Stimulated activated CD8-positive, alpha-beta memory T cell treated with anti-CD3 and anti-CD28 coated beads, Interleukin-7, amount 100 ng/mL, for 1 hour (primary cell): Measurements from ENCODE around the gene TBC1D17.
A peak's percentile ranks its signal among the peaks of the same experiment; 100 is the strongest.
"Not testable (repeated sequence)": the region's sequence is repeated elsewhere in the genome, so short reads cannot be mapped to it uniquely, and the experiment has no call there.

Experiments
- DNase-seq, 2 donors: peaks; one replicate each; pipeline ENCODE4 v3.0.0-alpha.2; 2020; ENCODE audit warnings: low read depth in 2 of 2

The TBC1D17 gene

DNA sequence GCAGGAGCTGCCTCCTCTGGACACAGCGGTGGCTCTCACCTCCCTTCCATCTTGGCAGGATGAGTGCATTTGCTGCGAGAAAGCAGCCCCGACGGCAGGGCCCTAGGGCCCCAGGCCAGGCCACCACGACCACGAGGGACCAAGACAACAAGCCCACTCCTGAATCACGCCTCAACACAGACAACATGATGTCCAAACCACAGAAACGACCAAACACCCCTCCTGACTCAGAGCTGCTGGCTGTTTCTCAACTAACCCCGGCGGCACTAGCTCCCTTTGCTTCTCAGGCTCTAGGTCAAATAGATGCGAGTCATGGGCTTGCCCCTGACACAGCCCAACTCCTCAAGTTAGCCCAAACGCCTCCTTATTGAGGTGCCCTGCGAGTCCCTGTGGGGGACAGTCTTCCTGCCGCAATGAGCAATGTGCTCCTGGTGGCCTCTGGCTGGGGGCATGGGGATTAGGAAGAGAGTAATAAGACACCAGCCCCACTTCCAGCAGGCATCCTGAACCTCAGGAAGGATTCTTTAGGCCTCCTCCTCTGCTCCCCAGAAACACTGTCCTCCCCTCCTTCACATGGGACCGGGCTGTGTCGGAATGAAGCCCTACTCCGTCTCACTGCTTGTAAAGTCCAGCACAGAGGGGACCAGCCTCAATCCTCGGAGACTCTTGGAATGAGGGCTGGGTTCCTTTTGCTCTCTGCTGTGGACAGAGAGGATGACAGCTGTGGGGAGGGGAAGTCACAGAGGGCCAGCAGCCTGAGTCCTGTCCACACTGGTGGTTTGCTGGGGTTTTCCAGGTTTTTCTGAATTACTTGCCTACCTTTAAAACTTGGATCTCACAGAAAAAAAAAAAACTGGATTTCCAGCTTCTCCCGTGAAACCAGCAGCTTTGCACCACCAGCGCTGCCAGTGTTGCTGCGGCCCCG lies 44.6 kb downstream of the TBC1D17 start:
- DNase-seq = no peak

DNA sequence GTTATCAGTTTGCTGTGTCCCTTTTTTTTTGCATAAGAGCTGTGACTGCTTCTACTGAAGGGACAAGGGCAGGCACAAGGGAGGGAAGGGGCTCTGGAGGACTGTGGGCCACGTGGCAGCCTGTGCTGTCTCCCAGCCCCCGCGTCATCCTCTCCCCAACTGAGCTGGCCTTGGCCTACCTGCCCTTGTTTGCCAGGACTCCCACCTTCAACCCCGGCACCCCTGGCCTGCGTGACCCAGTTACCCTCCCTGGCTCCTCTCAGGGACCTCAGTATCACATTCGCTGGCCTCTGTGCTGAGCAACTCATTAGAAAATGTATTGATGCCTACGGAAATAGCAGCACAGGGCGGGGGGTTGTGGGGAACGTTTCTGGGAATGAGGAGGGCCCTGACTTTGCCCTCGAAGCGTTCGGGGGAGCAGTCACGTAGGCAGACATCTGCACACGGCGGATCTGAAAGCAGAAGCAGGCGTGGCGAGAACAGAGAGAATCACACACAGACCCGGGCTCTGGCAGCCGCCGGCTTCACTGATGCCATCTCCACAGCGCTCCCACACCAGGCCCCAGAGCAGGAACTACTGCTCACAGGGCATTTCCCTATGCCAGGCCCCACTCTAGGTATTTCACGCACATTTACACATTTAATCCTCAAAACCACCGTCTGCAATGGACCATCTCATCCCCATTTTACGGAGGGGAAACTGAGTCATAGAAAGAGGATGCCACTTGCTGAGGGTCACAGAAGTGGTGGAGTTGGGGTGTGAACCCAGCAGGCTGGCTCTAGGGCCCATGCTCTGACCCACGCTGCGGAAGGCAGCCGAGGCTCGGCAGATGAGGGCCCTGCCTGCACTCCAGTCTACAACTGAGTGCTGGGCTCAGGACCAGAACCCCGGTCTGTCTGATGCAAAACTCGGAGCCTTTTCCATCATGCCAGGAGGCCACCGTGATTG lies 45.8 kb downstream of the TBC1D17 start:
- no peak for DNase-seq

DNA sequence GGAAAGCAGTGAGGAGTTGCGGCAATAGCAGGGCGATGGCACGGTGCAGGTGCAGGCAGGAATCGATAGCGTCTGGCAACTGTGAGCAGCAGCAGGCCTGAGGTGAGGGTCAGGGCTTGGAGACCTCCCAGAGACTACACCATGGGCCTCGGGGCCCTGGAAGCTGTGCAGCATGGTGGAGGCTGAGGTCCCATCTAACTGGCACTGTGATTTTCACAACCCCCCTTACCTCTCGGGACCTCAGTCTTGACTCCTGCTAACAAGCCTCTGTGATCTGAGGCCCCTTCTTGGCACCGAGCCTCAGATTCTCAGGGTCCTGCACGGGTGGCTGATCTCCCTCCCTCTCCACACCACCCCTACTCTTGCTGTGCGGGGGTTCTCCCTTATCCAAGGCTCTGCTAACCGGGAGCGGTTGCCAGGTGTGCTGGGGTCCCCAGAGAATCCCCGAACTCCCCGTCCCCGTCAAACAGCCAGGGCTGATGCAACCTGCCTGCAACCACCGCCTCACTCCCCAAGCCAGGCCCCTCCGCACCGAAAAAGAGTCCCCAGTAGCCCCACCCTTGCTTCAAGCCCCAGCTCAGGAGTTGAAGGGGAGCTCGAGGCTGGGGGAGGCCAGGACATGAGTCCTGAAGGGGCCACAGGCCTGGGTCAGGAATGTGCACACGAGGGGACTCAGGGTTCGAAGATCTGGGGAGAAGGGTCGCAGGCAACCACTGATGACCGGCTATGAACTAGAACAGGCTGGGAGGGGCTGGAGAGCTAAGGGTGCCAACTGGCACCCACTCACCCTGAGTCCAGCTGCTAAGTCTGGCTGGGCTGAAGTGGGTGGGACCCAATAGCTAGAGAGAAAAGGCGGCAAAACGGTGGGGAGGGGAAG lies 46.7 kb downstream of the TBC1D17 start:
- no peak for DNase-seq

DNA sequence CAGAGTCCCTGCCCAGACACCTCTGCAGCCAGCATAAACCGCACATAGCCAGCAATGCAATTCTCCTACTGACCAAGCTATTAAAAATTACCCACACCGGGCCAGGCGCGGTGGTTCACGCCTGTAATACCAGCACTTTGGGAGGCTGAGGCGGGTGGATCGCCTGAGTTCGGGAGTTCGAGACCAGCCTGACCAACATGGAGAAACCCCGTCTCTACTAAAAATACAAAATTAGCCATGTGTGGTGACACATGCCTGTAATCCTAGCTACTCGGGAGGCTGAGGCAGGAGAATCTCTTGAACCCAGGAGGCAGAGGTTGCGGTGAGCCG lies 47.3 kb downstream of the TBC1D17 start:
- DNase-seq = not testable (repeated sequence)

DNA sequence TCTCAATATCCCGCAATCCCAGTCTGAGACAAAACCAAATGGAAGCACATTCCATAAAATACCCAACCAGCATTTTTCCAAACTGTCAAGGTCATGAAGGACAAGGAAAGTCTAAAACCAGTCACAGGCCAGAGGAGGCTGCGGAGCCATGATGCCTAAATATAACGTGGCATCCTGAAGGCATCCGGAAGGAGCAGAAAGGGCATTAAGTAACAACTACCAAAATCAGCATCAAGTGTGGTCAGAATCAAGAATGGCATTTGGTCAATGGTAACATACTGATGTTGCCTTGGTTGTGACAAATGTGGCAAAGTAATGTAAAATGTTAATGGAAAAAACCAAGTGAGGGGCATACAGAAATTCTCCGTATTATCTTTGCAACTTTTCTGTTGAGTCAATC lies 48.0 kb downstream of the TBC1D17 start:
- DNase-seq = no peak

DNA sequence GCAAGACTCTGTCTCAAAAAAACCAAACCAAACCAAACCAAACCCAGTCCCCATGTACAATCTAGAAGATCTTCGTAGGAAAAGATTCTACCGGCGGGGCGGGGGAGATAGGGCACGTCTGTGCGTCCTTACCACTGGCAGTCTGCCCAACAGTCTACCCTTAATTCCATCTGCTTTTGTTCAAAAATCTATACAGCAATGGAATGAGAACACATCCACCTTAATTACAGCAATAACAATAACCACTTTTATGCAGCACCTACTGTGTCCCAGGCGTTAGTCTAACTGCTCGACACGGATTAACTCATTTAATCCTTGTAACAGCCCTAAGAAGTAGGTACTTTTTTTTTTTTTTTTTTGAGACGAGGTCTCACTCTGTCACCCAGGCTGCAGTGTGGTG lies 49.0 kb downstream of the TBC1D17 start:
- DNase-seq = no peak

DNA sequence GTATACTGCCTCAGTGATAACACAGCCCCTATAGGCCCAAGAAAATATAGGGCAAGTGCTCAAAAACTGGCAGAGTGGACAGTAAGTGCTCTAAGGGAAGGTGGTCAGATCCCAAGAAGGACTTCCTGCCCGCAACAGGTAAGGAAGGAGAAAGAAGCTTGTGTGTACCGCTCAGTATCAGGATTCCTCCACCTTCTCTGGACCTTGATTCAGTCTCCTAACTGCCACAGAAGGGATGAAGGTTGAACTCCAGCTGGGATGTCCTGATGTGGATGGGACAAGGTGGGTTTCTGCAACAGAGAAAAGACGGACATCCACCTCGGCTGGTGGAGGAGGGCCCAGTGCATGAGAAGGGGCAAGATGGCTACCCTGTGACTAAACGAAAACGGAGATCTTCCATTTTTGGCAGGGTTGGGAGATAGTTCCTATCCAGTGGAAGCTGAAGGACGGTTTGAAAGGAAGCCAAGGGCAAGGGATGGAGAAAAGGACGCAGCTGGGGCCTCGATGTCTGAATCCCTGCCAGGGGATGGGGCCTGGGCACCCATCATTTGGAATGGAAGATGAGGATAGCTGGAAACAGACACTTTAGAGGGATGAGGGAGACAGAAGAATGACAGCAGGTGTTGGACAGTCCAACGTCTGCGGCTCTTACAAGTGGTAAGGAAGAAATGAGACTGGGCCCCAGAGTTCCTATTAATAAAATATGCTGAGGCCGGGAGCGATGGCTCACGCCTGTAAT lies 50.2 kb downstream of the TBC1D17 start:
- DNase-seq = no peak

DNA sequence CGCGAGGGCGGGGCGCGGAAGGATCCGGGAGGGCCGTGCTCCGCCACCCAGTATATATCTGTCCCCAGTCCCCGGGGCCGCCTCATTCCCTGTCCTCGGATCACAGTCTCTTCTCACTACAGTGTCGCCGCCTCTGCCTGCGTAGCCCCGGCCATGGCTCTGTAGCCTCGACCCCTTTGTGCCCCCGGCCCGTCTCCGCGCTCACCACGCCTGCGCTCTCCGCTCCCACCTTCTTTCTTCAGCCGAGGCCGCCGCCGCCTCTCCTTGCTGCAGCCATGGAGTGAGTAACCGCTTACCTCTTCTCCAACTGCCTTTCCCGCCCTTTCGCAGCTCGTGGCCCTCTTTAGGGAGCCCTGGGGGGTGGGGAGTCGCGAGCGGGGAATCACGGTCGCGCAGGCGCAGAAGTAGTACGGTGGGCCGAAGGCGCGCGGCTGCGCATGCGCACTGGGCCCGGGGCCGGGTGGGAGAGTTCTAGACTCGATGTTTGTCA lies 51.7 kb downstream of the TBC1D17 start, which contains the start of the genes ATF5 and NUP62:
ATF5 (plus strand) TSS at position 85 of the 490 bp plus-strand sequence. CDS start 1,646 bp downstream, outside the sequence.
NUP62 (minus strand) TSS at position 384 of the 490 bp plus-strand sequence. CDS start 19,697 bp downstream, outside the sequence.
- DNase-seq = peak; percentile 82 to 90

DNA sequence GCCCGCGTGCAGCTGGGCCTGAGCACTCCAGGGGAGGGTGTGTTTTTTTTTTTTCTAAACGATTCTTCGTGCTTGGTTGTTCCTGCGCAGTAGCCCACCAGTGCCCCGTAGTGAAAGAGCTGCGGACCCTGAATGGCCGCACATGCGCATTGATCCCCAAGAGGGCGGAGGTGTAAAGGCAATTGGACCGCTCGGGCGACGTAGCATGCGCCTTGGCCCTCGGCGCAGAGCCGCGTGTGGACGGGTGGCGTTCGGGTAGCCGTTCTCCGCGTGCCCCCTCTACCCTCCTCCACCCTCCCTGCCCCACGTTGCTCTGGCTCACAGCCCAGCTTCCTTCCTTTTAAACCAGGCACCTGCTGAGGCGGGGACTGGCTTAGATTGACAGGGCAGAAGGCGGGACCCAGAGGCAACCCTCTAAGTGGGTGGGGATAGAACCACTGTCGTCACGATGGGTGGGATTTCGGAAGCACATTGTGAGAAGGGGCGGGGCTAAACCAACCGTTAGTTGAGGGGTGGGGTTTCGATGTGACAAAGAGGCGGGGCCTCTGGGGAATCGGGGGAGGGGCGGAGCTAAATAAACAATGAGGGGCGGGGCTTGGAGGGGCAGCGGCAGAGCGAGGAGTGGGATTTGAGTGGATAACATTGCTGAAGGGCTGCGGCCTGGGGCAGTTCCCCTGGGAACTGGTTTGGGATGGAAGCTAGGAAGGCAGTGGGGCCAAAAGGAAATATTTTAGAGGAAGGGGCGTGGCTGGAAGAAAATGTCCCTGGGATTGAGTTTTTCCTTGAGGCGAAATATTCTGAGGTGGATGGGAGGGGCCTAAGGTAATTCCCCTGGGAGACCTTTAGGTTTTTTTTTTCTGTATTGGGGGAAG lies 52.3 kb downstream of the TBC1D17 start:
- peak; percentile 65 to 76 for DNase-seq

DNA sequence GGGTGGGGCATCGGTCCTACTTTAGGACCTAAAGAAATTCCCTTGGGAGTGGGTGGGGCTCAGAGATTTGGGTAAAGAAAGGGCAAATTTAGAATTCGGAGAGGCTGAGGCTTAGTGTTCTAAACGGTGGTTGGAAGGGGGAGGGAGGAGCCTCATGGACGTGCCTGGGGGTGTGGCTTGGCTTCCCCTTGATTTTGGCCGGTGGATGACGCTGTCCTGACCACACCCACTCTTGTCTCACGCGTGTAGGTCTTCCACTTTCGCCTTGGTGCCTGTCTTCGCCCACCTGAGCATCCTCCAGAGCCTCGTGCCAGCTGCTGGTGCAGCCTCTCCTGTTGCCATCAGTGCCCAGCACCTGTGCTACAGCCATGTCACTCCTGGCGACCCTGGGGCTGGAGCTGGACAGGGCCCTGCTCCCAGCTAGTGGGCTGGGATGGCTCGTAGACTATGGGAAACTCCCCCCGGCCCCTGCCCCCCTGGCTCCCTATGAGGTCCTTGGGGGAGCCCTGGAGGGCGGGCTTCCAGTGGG lies 53.0 kb downstream of the TBC1D17 start:
- no peak for DNase-seq

DNA sequence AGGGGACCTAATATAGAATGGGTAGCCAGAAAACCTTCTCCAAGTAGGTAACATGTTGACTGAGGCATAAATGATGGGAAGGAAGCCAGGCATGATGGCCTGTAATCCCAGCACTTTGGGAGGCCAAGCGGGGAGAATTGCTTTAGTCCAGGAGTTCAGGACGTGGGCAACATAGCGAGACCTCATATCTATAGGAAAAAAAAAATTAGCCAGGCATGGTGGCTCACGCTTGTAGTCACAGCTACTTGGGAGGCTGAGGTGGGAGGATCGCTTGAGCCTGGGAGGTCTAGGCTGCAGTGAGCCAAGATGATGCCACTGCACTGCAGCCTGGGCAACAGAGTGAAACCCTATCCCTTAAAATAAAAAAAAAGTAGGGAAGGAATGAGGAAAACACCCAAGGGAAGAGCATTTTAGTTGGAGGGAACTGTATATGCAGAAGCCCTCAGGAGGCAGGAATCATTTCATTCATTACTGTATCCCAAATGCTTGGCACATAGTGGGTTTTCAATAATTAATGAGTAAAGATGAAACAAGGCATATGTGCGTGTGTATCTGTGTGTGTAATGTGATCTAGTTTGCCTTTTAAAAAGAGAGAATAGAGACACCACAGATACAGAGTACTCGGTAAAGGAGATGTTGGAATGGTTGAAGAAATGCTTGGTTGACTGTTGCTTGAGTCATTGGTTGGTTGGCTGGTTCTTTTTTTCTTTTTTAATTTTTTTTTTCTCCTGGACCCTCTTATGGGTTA lies 54.0 kb downstream of the TBC1D17 start:
- no peak for DNase-seq

DNA sequence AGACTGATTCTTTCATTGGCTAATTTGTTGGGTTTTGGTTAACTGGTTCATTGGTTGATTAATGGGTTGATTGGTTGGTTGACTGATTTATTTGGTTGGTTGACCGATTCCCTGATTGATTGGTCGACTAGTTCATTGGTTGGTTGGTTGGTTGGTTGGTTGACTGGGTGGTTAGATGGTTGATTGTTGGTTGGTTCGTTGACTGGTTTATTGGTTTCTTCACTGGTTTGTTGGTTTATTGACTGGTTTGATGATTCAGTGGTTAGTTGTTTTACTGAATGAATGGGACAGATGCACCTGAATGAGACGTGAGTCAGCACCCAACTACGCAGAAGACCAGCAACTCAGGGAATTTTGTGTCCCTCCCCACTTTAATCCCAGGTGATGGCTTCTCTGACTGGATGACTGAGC lies 54.5 kb downstream of the TBC1D17 start:
- DNase-seq = no peak

DNA sequence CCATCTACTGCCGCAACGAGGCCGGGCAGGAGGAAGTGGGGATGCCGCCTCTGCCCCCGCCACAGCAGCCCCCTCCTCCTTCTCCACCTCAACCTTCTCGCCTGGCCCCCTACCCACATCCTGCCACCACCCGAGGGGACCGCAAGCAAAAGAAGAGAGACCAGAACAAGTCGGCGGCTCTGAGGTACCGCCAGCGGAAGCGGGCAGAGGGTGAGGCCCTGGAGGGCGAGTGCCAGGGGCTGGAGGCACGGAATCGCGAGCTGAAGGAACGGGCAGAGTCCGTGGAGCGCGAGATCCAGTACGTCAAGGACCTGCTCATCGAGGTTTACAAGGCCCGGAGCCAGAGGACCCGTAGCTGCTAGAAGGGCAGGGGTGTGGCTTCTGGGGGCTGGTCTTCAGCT lies 55.2 kb downstream of the TBC1D17 start:
- DNase-seq = no peak

DNA sequence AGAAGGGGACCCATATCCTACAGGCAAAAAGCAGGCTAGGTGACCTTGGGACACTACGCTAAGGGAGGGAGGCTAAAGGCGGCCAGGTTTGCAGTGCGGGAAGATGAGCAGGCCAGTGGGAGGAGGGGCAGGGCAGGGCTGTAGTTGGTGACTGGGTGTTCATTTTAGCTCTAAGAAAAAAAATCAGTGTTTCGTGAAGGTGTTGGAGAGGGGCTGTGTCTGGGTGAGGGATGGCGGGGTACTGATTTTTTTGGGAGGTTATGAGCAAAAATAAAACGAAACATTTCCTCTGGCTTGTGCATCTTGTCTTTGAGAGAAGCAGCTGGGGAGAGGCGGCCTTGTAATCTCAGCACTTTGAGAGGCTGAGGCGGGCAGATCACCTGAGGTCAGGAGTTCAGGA lies 56.1 kb downstream of the TBC1D17 start:
- DNase-seq = no peak

DNA sequence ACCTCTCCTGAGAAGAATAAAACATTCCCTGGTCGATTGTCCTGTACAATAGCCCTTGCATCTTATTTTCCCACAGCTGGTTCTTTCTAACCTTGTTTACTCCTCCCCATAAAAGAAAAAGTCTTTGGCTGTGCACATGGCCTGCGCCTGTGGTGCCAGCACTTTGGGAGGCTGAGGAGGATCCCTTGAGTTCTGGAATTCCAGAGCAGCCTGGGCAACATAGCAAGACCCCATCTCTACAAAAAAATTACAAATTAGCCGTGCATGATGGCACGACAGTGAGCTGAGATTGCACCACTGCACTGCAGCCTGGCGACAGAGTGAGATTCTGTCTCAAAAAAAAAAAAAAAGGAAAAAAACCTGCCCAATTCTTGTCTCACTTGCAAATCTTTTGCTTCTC lies 59.0 kb downstream of the TBC1D17 start:
- DNase-seq = no peak

DNA sequence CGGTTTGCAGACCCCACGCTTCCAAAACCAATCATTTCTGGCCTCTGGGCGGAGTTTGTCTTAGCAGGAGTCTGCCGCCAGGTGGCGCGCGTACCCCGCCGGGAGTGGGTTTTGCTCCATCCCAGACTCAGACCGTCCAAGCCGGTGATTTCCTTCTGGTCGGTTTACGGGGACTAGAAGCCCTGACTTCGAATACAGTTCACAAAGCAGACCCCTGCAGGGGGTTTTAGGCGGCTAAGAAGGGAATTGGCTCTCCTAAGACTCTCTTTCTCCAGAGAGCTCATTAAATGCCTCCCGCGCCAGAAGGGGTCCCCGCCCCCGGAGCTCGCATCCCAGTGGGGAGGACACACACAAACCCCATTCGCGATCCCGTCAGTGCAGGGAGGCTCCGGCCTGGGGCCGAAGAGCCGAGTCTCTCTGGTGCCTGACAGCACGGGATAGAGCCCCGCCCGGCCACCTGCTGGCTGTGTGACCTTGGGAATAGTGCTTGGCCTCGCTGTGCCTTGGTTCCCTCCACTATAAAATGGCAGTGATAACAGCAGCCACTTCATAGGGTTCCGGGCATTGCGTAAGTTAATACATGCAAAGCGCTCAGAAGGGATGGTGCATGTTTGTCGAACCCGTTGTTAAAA lies 60.4 kb downstream of the TBC1D17 start:
- peak; percentile 63 to 68 for DNase-seq
